Measurements from ENCODE around the gene MCCC1. TPM values are rescaled to one million over a fixed set of nuclear protein-coding genes. Genes with fewer than 3 reads are reported as not detected.

The MCCC1 gene
- total and polyA plus RNA-seq, 10 of the 15 experiments (the other 5 are each of a cell fraction or from before 2014, with no cell fraction given) = 35.0 to 71.7 (median 47.0) TPM

DNA sequence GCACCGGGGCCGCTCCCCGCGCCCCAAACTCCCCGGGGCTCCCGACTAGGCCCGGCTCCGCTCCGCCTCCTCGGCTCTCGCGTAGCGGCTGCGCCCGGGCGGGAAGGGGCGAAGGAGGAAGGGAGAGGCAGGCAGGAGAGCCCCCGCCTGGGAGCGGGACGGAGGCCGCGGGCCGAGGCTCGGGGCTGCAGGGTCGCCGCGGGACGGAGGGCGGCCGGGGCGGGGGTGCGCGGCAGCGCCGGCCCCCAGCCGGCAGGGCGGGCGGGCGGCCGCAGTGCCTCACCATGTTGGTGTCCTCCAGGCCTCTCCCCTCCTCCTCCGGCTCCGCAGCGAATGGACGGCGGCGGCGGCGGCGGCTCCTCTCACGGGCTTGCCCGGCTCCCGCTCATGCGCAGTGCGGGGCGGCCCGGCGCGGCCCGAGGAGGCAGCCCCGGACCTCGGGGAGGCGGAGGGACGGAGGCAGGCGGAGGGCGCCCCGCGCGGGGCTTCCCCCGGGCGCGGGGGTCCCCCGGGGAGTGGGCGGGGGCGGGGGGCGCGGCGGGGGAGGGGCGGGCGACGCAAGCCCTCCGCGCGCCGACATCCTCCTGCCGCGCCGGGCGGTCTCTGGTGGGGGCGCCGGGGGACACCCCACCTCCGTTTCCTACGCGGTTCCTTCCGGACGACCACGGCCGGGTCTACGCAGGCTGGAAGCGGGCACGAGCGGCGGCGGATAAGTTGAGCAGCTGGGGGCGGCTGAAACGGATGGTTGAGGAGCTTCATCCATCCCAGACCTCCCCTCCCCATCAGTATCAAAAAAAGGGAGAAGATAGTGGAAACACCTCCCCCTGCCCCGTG lies 118.9 kb downstream of the MCCC1 start, which contains the start of gene DCUN1D1 (continued):
- TF ChIP-seq, protein P1, sequence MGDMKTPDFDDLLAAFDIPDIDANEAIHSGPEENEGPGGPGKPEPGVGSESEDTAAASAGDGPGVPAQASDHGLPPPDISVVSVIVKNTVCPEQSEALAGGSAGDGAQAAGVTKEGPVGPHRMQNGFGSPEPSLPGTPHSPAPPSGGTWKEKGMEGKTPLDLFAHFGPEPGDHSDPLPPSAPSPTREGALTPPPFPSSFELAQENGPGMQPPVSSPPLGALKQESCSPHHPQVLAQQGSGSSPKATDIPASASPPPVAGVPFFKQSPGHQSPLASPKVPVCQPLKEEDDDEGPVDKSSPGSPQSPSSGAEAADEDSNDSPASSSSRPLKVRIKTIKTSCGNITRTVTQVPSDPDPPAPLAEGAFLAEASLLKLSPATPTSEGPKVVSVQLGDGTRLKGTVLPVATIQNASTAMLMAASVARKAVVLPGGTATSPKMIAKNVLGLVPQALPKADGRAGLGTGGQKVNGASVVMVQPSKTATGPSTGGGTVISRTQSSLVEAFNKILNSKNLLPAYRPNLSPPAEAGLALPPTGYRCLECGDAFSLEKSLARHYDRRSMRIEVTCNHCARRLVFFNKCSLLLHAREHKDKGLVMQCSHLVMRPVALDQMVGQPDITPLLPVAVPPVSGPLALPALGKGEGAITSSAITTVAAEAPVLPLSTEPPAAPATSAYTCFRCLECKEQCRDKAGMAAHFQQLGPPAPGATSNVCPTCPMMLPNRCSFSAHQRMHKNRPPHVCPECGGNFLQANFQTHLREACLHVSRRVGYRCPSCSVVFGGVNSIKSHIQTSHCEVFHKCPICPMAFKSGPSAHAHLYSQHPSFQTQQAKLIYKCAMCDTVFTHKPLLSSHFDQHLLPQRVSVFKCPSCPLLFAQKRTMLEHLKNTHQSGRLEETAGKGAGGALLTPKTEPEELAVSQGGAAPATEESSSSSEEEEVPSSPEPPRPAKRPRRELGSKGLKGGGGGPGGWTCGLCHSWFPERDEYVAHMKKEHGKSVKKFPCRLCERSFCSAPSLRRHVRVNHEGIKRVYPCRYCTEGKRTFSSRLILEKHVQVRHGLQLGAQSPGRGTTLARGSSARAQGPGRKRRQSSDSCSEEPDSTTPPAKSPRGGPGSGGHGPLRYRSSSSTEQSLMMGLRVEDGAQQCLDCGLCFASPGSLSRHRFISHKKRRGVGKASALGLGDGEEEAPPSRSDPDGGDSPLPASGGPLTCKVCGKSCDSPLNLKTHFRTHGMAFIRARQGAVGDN (IDR thresholded peaks at IDR 0.05) = 0 out of 2 replicates have a peak, but pooled peaks have one; percentile 28
- no peak for TF ChIP-seq SPI1 (IDR thresholded peaks at IDR 0.05; ENCODE audit: borderline replicate concordance, insufficient read depth, low read depth, low read length)
- no peak for TF ChIP-seq CHD1 (IDR thresholded peaks at IDR 0.05; ENCODE audit: low read depth, low read length)
- TF ChIP-seq, protein P2, sequence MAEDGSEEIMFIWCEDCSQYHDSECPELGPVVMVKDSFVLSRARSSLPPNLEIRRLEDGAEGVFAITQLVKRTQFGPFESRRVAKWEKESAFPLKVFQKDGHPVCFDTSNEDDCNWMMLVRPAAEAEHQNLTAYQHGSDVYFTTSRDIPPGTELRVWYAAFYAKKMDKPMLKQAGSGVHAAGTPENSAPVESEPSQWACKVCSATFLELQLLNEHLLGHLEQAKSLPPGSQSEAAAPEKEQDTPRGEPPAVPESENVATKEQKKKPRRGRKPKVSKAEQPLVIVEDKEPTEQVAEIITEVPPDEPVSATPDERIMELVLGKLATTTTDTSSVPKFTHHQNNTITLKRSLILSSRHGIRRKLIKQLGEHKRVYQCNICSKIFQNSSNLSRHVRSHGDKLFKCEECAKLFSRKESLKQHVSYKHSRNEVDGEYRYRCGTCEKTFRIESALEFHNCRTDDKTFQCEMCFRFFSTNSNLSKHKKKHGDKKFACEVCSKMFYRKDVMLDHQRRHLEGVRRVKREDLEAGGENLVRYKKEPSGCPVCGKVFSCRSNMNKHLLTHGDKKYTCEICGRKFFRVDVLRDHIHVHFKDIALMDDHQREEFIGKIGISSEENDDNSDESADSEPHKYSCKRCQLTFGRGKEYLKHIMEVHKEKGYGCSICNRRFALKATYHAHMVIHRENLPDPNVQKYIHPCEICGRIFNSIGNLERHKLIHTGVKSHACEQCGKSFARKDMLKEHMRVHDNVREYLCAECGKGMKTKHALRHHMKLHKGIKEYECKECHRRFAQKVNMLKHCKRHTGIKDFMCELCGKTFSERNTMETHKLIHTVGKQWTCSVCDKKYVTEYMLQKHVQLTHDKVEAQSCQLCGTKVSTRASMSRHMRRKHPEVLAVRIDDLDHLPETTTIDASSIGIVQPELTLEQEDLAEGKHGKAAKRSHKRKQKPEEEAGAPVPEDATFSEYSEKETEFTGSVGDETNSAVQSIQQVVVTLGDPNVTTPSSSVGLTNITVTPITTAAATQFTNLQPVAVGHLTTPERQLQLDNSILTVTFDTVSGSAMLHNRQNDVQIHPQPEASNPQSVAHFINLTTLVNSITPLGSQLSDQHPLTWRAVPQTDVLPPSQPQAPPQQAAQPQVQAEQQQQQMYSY (CRISPR knock-in tag; IDR thresholded peaks at IDR 0.05) = no peak
- TF ChIP-seq POLR2AphosphoS5 (IDR thresholded peaks at IDR 0.05; ENCODE audit: low read length) = no peak
- TF ChIP-seq DPF2 (IDR thresholded peaks at IDR 0.05) = peak; percentile 18; the same call in 1 of the 2 replicates
- TF ChIP-seq SMAD1 (IDR thresholded peaks at IDR 0.05; ENCODE audit: low read depth, partially characterized antibody) = no peak
- TF ChIP-seq PAX8 (IDR thresholded peaks at IDR 0.05) = no peak
- no peak for TF ChIP-seq ZNF217 (IDR thresholded peaks at IDR 0.05)
- TF ChIP-seq, protein P3, sequence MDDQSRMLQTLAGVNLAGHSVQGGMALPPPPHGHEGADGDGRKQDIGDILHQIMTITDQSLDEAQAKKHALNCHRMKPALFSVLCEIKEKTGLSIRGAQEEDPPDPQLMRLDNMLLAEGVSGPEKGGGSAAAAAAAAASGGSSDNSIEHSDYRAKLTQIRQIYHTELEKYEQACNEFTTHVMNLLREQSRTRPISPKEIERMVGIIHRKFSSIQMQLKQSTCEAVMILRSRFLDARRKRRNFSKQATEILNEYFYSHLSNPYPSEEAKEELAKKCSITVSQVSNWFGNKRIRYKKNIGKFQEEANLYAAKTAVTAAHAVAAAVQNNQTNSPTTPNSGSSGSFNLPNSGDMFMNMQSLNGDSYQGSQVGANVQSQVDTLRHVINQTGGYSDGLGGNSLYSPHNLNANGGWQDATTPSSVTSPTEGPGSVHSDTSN (IDR thresholded peaks at IDR 0.05; ENCODE audit: insufficient replicate concordance, low read depth, low read length) = no peak
- TF ChIP-seq CREM (IDR thresholded peaks at IDR 0.05; ENCODE audit: low read depth) = no peak
- peak; percentile 23; the same call in 1 of the 2 replicates for TF ChIP-seq BACH1 (IDR thresholded peaks at IDR 0.05; ENCODE audit: borderline replicate concordance)
- no peak for TF ChIP-seq CEBPB (IDR thresholded peaks at IDR 0.05; ENCODE audit: borderline replicate concordance in 1 of 2, low read depth in 2 of 2, low read length in 2 of 2)
- TF ChIP-seq CHD4 (IDR thresholded peaks at IDR 0.05) = no peak
- TF ChIP-seq NRF1 (conservative IDR thresholded peaks at IDR 0.05; ENCODE audit: low read depth, low read length) = peak; percentile 66
- TF ChIP-seq NFYB (IDR thresholded peaks at IDR 0.05; ENCODE audit: insufficient read depth, low read depth, low read length) = peak; percentile 14; the same call in 1 of the 2 replicates

Measured in GM12878 (cell line).